ENCODE results near the gene PTGFRN. TPM values are rescaled to one million over a fixed set of nuclear protein-coding genes. Genes with fewer than 3 reads are reported as not detected.

PTGFRN gene
- total and polyA plus RNA-seq, 4 donors: 5.4 to 12.6 (median 7.2) TPM

- H3K27me3 ChIP-seq (ENCODE audit: control insufficient read depth in 4 of 4, insufficient read depth in 4 of 4, low read length in 3 of 4): no peaks in the 10 kb centered on the region
- H3K27ac ChIP-seq (ENCODE audit: low read depth in 1 of 2, low read length in 2 of 2): no peak overlapping the region
- H3K9ac ChIP-seq (ENCODE audit: low read depth in 1 of 2, low read length in 2 of 2): no peak overlapping the region
- WGBS: 93% methylated on average over 7 of the region's 7 CpGs
- no peaks in the 10 kb centered on the region for H3K9me3 ChIP-seq (ENCODE audit: control insufficient read depth in 4 of 4, low read length in 3 of 4)
- TF ChIP-seq TAF1 (conservative IDR thresholded peaks at IDR 0.05) (no peak), GABPA (IDR thresholded peaks at IDR 0.05 in 1 of 2, conservative IDR thresholded peaks at IDR 0.05 in 1 of 2) (no peak), CTCF (IDR thresholded peaks at IDR 0.05; ENCODE audit: low read depth, low read length, missing input control) (no peak)
- no peaks in the 10 kb centered on the region for H3K4me1 ChIP-seq (ENCODE audit: control insufficient read depth in 4 of 4, insufficient read depth in 4 of 4, low read length in 3 of 4)
- no peak for DNase-seq (ENCODE audit: low spot score)
- no peaks in the 10 kb centered on the region for H3K36me3 ChIP-seq (ENCODE audit: control insufficient read depth in 4 of 4, insufficient read depth in 3 of 4, low read depth in 1 of 4, low read length in 3 of 4)
- no peak overlapping the region for H3K4me3 ChIP-seq (ENCODE audit: low read depth in 1 of 3, low read length in 3 of 3)
These were observed 83.6 kb downstream of the PTGFRN start for GRCh38 chr1:116993286-116993685.

DNA sequence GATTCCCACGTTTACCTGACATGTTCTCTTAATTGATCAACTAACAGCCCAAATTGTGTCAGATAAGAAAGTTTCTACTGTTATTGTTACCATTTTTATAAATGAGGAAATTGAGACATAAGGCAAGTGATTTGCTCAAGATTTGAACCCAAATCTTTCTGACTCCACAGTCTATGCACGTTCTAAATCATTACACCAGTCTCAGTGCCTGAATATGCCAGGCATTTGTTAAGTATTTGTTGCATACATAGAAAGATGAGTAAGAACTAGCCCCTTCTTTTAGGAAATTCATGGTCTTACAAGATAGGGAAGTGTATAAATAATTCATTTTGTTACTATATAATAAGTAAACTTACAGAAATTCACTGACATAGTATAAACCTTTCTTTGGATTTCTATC, 84.7 kb downstream of the PTGFRN start:
- 77% methylated on average over 2 of the region's 2 CpGs for WGBS
- DNase-seq (ENCODE audit: low spot score): no peak
- Histone ChIP-seq H3K27ac (ENCODE audit: low read depth in 1 of 2, low read length in 2 of 2) (no peak overlapping the region), H3K27me3 (ENCODE audit: control insufficient read depth in 4 of 4, insufficient read depth in 4 of 4, low read length in 3 of 4) (no peaks in the 10 kb centered on the region), H3K9ac (ENCODE audit: low read depth in 1 of 2, low read length in 2 of 2) (no peak overlapping the region), H3K4me3 (ENCODE audit: low read depth in 1 of 3, low read length in 3 of 3) (no peak overlapping the region), H3K36me3 (ENCODE audit: control insufficient read depth in 4 of 4, insufficient read depth in 3 of 4, low read depth in 1 of 4, low read length in 3 of 4) (no peaks in the 10 kb centered on the region), H3K9me3 (ENCODE audit: control insufficient read depth in 4 of 4, low read length in 3 of 4) (no peaks in the 10 kb centered on the region), H3K4me1 (ENCODE audit: control insufficient read depth in 4 of 4, insufficient read depth in 4 of 4, low read length in 3 of 4) (no peaks in the 10 kb centered on the region)
- TF ChIP-seq, protein P1, sequence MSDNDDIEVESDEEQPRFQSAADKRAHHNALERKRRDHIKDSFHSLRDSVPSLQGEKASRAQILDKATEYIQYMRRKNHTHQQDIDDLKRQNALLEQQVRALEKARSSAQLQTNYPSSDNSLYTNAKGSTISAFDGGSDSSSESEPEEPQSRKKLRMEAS (IDR thresholded peaks at IDR 0.05): no peak
- no peak for TF ChIP-seq SP1 (IDR thresholded peaks at IDR 0.05)
- no peak for TF ChIP-seq HNF4G (IDR thresholded peaks at IDR 0.05)
- no peak for TF ChIP-seq REST (IDR thresholded peaks at IDR 0.05)
- TF ChIP-seq NR2F2 (IDR thresholded peaks at IDR 0.05): no peak
- TF ChIP-seq HNF4A (conservative IDR thresholded peaks at IDR 0.05): no peak
- no peak for TF ChIP-seq YY1 (IDR thresholded peaks at IDR 0.05)
- TF ChIP-seq GABPA (IDR thresholded peaks at IDR 0.05 in 1 of 2, conservative IDR thresholded peaks at IDR 0.05 in 1 of 2): no peak
- no peak for TF ChIP-seq ZBTB33 (IDR thresholded peaks at IDR 0.05)
- no peak for TF ChIP-seq ATF3 (IDR thresholded peaks at IDR 0.05)
- TF ChIP-seq RAD21 (IDR thresholded peaks at IDR 0.05): no peak
- no peak for TF ChIP-seq FOXA1 (IDR thresholded peaks at IDR 0.05)
- TF ChIP-seq RXRA (IDR thresholded peaks at IDR 0.05): no peak
- no peak for TF ChIP-seq JUND (IDR thresholded peaks at IDR 0.05)
